Right atrium auricular region (tissue), 2 donors: Measurements from ENCODE around the gene C19orf18. TPM values are rescaled to one million over a fixed set of nuclear protein-coding genes. Genes with fewer than 3 reads are reported as not detected.

Experiments used
- DNase-seq: peaks from one replicate; pipeline ENCODE4 v3.0.0-alpha.2; 2019; ENCODE audit warnings: low spot score
- H3K27ac ChIP-seq, 2 donors: fragments of 200-600 bp; sonication (generic); 1 replicate in 1 of 2; 2 replicates in 1 of 2; pipeline ENCODE4 v1.5.1; 2016 to 2019
- H3K27me3 ChIP-seq, 2 donors: fragments of 200-600 bp; sonication (generic); one replicate each; pipeline versions ENCODE4 v1.5.1 to v1.6.0; 2017 to 2019
- H3K36me3 ChIP-seq: fragments of 200-600 bp; sonication (generic); one replicate; pipeline ENCODE4 v1.5.1; 2016
- H3K4me1 ChIP-seq, 2 donors: fragments of 200-600 bp; sonication (generic); one replicate each; pipeline versions ENCODE4 v1.5.1 to v1.6.0; 2017 to 2019
- H3K4me3 ChIP-seq, 2 donors: fragments of 200-600 bp; sonication (generic); 1 replicate in 1 of 2; 2 replicates in 1 of 2; pipeline ENCODE4 v1.5.1; 2017 to 2019; ENCODE audit warnings: mild to moderate bottlenecking in 1 of 2, moderate library complexity in 1 of 2
- H3K9me3 ChIP-seq, 2 donors: fragments of 200-600 bp; sonication (generic); one replicate each; pipeline ENCODE4 v1.5.1; 2019
- CTCF ChIP-seq, 2 donors: fragments of 200-600 bp; sonication (generic); IDR thresholded peaks; one replicate each; pipeline ENCODE4 v1.5.1; 2019; ENCODE audit warnings: antibody characterized with exemption in 2 of 2
- total RNA-seq, 2 donors: library from RNA; depleted of rRNA; stranded (reverse); fragments of >200 nt; gene quantifications; one replicate each; pipeline ENCODE4 v1.1.0, GENCODE V29; 2016

Gene C19orf18
- total RNA-seq, 2 donors from 2014 or later, result 1.7 TPM; not detected in 1

- no peaks in the 10 kb centered on the region for H3K36me3 ChIP-seq
- no peaks in the 10 kb centered on the region for H3K4me1 ChIP-seq
- no peak for DNase-seq
- no peak overlapping the region for H3K27ac ChIP-seq
- H3K4me3 ChIP-seq, result no peak overlapping the region
- no peak for TF ChIP-seq CTCF (IDR thresholded peaks at IDR 0.05)
- peaks cover 0 to 81% of the 10 kb centered on the region in 2 donors for H3K9me3 ChIP-seq
- no peaks in the 10 kb centered on the region for H3K27me3 ChIP-seq
Observed at GRCh38 chr19:57961785-57962184, 12.5 kb downstream of the C19orf18 start.

GRCh38 chr19:57954996-57955395 is 19.3 kb downstream of the C19orf18 start:
- no peak for TF ChIP-seq CTCF (IDR thresholded peaks at IDR 0.05)
- Histone ChIP-seq H3K27ac (no peak overlapping the region), H3K36me3 (no peaks in the 10 kb centered on the region), H3K4me3 (no peak overlapping the region), H3K9me3 (peaks cover 0 to 42% of the 10 kb centered on the region in 2 donors), H3K27me3 (no peaks in the 10 kb centered on the region), H3K4me1 (no peaks in the 10 kb centered on the region)
- no peak for DNase-seq

- no peak for DNase-seq
- Histone ChIP-seq H3K4me1 (peaks cover 0 to 13% of the 10 kb centered on the region in 2 donors), H3K36me3 (no peaks in the 10 kb centered on the region), H3K27ac (no peak overlapping the region), H3K27me3 (no peaks in the 10 kb centered on the region), H3K4me3 (no peak overlapping the region), H3K9me3 (peaks cover 0 to 1% of the 10 kb centered on the region in 2 donors)
- TF ChIP-seq CTCF (IDR thresholded peaks at IDR 0.05), result no peak
Observed at GRCh38 chr19:57949702-57950101, 24.6 kb downstream of the C19orf18 start.

- H3K27me3 ChIP-seq, result no peaks in the 10 kb centered on the region
- TF ChIP-seq CTCF (IDR thresholded peaks at IDR 0.05), result no peak
- no peak for DNase-seq
- peaks cover 0 to 13% of the 10 kb centered on the region in 2 donors for H3K4me1 ChIP-seq
- no peak overlapping the region for H3K27ac ChIP-seq
- no peaks in the 10 kb centered on the region for H3K36me3 ChIP-seq
- no peaks in the 10 kb centered on the region for H3K9me3 ChIP-seq
- no peak overlapping the region for H3K4me3 ChIP-seq
Observed at GRCh38 chr19:57949296-57949695, 25.0 kb downstream of the C19orf18 start.

GRCh38 chr19:57947419-57948134 is 26.8 kb downstream of the C19orf18 start, which contains the start of gene ZNF256:
Gene ZNF256, minus strand, starts transcription at chr19:57947706. Its CDS starts 232 bp downstream, at chr19:57947474.
- Histone ChIP-seq H3K27me3 (no peaks in the 10 kb centered on the region), H3K4me3 (peak within 1 kb of the TSS; percentile 96 to 99), H3K27ac (peak within 1 kb of the TSS; percentile 85 to 86), H3K36me3 (peaks cover 15% of the 10 kb centered on the region), H3K9me3 (peaks cover 0 to 12% of the 10 kb centered on the region in 2 donors), H3K4me1 (peaks cover 0 to 13% of the 10 kb centered on the region in 2 donors)
- peak; percentile 96 for DNase-seq
- peak; percentile 56 to 76 for TF ChIP-seq CTCF (IDR thresholded peaks at IDR 0.05)
